Prostate gland (tissue), 2 donors: ENCODE results near the gene NBAS. TPM values are rescaled to one million over a fixed set of nuclear protein-coding genes. Genes with fewer than 3 reads are reported as not detected.

ENCODE experiments used
- DNase-seq: peaks from one replicate; pipeline ENCODE4 v3.0.0-alpha.2; 2019; ENCODE audit warnings: low spot score
- H3K27ac ChIP-seq, 2 donors: fragments of 200-600 bp; sonication (generic); 2 replicates each; pipeline ENCODE4 v1.5.1; 2017 to 2019
- H3K27me3 ChIP-seq: fragments of 200-600 bp; sonication (generic); replicated peaks from 2 replicates; pipeline ENCODE4 v1.5.1; 2019; ENCODE audit not compliant: insufficient read depth
- H3K36me3 ChIP-seq, 2 donors: fragments of 200-600 bp; sonication (generic); 1 replicate in 1 of 2; 2 replicates in 1 of 2; pipeline versions ENCODE4 v1.5.1 to v1.8.1; 2017 to 2019
- H3K4me1 ChIP-seq: fragments of 200-600 bp; sonication (generic); replicated peaks from 2 replicates; pipeline ENCODE4 v1.5.1; 2019
- H3K4me3 ChIP-seq, 2 donors: fragments of 200-600 bp; sonication (generic); 2 replicates each; pipeline ENCODE4 v1.5.1; 2017 to 2019
- H3K9me3 ChIP-seq: fragments of 200-600 bp; sonication (generic); 2 replicates; pipeline ENCODE4 v1.5.1; 2017
- POLR2A ChIP-seq: fragments of 450-650 bp; IDR thresholded peaks from one replicate; pipeline ENCODE4 v1.6.1; 2016; ENCODE audit warnings: antibody characterized with exemption, mild to moderate bottlenecking
- POLR2AphosphoS5 ChIP-seq: sonication (generic); formaldehyde crosslinking; IDR thresholded peaks from one replicate; pipeline ENCODE4 v1.6.1; 2017; ENCODE audit warnings: antibody characterized with exemption
- WGBS: methylation state at CpG from one replicate; pipeline ENCODE4 v1.1.5; 2018; 5-methylcytosine and 5-hydroxymethylcytosine counted together
- intact Hi-C: fragments of 100-400 bp; cut with DNase I; formaldehyde crosslinking; loops from one replicate; pipeline ENCODE4 v1.14.2; 2022
- total RNA-seq, 2 donors: library from RNA; depleted of rRNA; stranded (reverse); fragments of >200 nt; gene quantifications; one replicate each; pipeline ENCODE4 v1.1.0, GENCODE V29; 2016
- TF ChIP-seq, protein P1 (sequence below), 4 experiments: fragments of 200-600 bp in 2 of 4; fragments of 450-650 bp in 2 of 4; sonication (generic) in 2 of 4; IDR thresholded peaks; 1 replicate in 3 of 4; 2 replicates in 1 of 4; pipeline ENCODE4 v1.5.1; 2016 to 2019; ENCODE audit warnings: antibody characterized with exemption in 4 of 4, mild to moderate bottlenecking in 2 of 4, moderate library complexity in 2 of 4

NBAS gene
- total RNA-seq, 2 donors from 2014 or later, result 34.8 to 55.0 TPM

DNA sequence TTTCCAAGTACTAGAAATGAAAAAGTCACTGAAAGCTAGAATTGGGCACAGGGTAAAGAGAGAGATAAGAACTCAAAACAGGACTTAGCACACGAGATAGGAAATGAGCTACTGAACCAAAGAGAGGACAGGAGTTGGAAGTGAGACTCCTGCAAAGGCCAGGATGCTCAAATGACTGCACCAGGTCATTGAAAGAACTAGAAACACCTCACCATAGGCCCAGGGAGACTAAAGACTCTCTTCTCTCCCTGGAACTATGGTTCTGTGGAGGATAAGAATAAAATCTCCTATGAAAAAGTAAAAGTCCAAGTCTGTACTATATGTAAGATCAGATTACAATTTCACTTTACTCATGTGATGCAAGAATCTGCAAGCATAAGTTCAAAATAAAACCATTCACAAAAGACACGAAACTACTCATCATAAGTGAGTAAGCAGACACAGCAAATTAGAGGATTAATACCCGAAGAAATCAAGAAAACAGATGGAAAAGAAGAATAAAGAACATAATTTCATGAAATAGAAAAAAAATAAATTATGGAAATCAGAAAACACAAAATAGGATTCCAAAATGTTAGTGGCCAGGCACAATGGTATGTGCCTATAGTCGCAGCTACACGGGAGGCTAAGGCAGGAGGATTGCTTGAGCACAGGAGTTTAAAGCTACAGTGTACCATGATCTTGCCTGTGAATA, 6.5 kb downstream of the NBAS start:
- no peaks in the 10 kb centered on the region for H3K36me3 ChIP-seq
- no peak overlapping the region for H3K4me3 ChIP-seq
- intact Hi-C loops, result no loop called here
- TF ChIP-seq POLR2A (no peak), POLR2AphosphoS5 (no peak)
- TF ChIP-seq, protein P1, sequence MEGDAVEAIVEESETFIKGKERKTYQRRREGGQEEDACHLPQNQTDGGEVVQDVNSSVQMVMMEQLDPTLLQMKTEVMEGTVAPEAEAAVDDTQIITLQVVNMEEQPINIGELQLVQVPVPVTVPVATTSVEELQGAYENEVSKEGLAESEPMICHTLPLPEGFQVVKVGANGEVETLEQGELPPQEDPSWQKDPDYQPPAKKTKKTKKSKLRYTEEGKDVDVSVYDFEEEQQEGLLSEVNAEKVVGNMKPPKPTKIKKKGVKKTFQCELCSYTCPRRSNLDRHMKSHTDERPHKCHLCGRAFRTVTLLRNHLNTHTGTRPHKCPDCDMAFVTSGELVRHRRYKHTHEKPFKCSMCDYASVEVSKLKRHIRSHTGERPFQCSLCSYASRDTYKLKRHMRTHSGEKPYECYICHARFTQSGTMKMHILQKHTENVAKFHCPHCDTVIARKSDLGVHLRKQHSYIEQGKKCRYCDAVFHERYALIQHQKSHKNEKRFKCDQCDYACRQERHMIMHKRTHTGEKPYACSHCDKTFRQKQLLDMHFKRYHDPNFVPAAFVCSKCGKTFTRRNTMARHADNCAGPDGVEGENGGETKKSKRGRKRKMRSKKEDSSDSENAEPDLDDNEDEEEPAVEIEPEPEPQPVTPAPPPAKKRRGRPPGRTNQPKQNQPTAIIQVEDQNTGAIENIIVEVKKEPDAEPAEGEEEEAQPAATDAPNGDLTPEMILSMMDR (IDR thresholded peaks at IDR 0.05), result no peak
- H3K9me3 ChIP-seq, result no peaks in the 10 kb centered on the region
- no peaks in the 10 kb centered on the region for H3K27me3 ChIP-seq
- peaks cover 3% of the 10 kb centered on the region for H3K4me1 ChIP-seq
- DNase-seq, result no peak
- WGBS, result 89% methylated on average over 5 of the region's 5 CpGs
- H3K27ac ChIP-seq, result no peak overlapping the region

DNA sequence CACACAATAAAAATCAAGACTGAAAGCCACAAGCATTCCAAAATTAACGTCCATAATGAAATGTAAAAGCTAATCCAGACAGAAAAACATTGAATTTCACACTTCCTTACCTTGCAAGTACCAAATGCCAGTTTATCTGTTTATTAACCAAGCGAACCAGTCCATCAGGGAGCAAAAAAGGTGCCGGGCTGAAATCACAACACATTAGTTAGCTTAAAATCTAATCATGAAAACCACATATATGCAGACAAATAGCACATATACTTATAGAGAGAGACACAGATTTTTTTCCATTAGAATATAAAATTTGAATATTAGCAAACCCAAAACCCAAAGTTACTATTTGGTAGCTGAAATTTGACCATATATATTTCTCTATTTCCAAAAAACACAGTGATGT, 7.2 kb downstream of the NBAS start:
- H3K4me3 ChIP-seq, result no peak overlapping the region
- 71% methylated on average over 3 of the region's 3 CpGs for WGBS
- intact Hi-C loops, result no loop called here
- no peaks in the 10 kb centered on the region for H3K9me3 ChIP-seq
- no peak for TF ChIP-seq POLR2AphosphoS5
- no peak for TF ChIP-seq POLR2A
- TF ChIP-seq, protein P1 (IDR thresholded peaks at IDR 0.05), result no peak
- H3K4me1 ChIP-seq, result no peaks in the 10 kb centered on the region
- no peak for DNase-seq
- no peaks in the 10 kb centered on the region for H3K36me3 ChIP-seq
- no peaks in the 10 kb centered on the region for H3K27me3 ChIP-seq
- no peak overlapping the region for H3K27ac ChIP-seq

DNA sequence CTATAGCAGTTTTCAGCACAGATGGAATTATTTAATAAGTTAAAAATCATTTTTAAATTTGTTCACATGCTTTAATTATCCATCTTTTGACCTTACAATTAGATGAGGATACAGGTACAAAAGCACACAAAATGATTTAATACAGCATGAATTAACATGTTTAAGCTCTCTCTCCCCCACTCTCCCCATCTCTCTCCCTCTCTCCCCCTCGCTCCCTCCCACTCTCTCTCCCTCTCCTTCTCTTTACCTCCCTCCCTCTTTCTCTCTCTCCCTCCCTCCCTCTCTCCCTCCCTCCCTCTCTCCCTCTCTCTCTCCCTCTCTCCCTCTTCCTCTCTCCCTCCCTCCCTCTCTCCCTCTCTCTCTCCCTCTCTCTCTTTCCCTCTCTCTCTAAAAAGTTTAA, 7.6 kb downstream of the NBAS start:
- TF ChIP-seq POLR2AphosphoS5 (no peak), POLR2A (no peak)
- TF ChIP-seq, protein P1 (IDR thresholded peaks at IDR 0.05), result no peak
- Histone ChIP-seq H3K27ac (no peak overlapping the region), H3K27me3 (no peaks in the 10 kb centered on the region), H3K9me3 (no peaks in the 10 kb centered on the region), H3K4me1 (no peaks in the 10 kb centered on the region), H3K4me3 (no peak overlapping the region), H3K36me3 (no peaks in the 10 kb centered on the region)
- 89% methylated on average over 1 of the region's 1 CpG for WGBS
- intact Hi-C loops, result no loop called here
- DNase-seq, result no peak

DNA sequence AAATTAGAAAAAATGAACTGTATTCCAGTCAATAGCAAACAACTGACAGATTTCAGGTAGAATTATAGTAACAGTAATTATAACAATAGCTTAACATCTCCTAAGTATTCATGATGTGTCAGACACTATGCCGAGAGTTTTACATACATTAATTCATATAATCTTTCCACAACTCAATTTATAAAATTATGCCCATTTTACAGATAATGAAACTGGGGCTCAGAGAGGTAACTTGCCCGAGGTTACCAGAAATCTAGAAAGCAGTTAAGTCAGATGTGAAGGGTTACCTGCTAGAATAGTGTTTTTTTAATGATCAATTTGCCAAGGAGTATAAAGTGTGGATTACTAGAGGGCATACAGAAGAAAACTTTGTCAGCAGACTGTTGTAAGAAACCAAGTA, 12.2 kb downstream of the NBAS start:
- WGBS, result 98% methylated on average over 2 of the region's 2 CpGs
- Histone ChIP-seq H3K4me1 (no peaks in the 10 kb centered on the region), H3K36me3 (no peaks in the 10 kb centered on the region), H3K4me3 (no peak overlapping the region), H3K9me3 (no peaks in the 10 kb centered on the region), H3K27ac (no peak overlapping the region), H3K27me3 (no peaks in the 10 kb centered on the region)
- no peak for TF ChIP-seq POLR2AphosphoS5
- no peak for TF ChIP-seq POLR2A
- TF ChIP-seq, protein P1 (IDR thresholded peaks at IDR 0.05), result no peak
- intact Hi-C loops, result no loop called here
- DNase-seq, result no peak

DNA sequence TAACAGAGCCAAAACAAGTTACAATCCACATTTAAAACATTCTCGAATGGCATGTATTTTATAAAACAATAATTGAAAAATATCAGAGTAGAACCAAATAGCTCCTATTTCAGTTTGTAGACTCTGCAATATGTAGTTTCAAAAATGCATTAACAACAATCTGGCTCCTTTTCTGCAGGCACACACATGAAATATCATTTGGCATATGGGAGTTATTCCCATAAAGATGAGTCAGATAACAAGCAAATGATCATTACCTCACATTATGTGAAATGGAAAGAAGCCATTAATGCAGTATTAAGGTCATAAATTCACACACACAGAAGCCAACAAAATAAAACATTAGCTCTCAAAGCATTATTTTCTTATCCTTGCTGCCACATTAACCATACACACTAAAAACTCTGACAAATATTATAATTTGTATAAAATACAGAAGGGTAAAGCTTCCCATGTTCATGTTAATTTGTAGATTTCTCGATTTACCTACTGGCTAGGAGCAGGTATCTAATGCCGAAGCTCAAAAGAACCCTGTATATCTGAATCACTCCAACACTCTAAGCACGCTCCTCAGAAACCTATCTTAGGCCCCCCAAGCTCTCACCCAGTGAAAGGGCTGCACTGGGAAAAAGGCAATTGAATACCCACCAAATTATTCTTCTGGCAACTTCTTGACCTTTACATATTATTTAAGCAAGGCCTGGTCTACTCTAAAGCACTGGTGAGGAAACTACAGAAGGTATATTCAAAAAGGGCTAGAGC, 13.8 kb downstream of the NBAS start:
- Histone ChIP-seq H3K27me3 (no peaks in the 10 kb centered on the region), H3K36me3 (no peaks in the 10 kb centered on the region), H3K9me3 (no peaks in the 10 kb centered on the region), H3K4me1 (no peaks in the 10 kb centered on the region), H3K27ac (no peak overlapping the region), H3K4me3 (no peak overlapping the region)
- DNase-seq, result no peak
- TF ChIP-seq POLR2AphosphoS5 (no peak), POLR2A (no peak)
- TF ChIP-seq, protein P1 (IDR thresholded peaks at IDR 0.05), result no peak
- WGBS, result 78% methylated on average over 4 of the region's 4 CpGs
- intact Hi-C loops, result no loop called here
